22Rv1 (cell line): Measurements from ENCODE around the gene PNKP.

Experiments used
- CTCF ChIP-seq: fragments of 450-650 bp; IDR thresholded peaks from 2 replicates; pipeline ENCODE4 v1.5.1; 2017; ENCODE audit warnings: mild to moderate bottlenecking
- ZFX ChIP-seq: fragments of 450-650 bp; IDR thresholded peaks from 2 replicates; pipeline ENCODE4 v1.6.1; 2017; ENCODE audit warnings: antibody characterized with exemption, borderline replicate concordance

- TF ChIP-seq CTCF: no peak
- no peak for TF ChIP-seq ZFX
Observed at GRCh38 chr19:49877020-49877878, 9.9 kb upstream of the PNKP start, which contains the start of the genes AKT1S1 and TBC1D17.
